IMR-90 (cell line): ENCODE data around the gene IFIT2. TPM values are rescaled to one million over a fixed set of nuclear protein-coding genes. Genes with fewer than 3 reads are reported as not detected.

Experiments
- ATAC-seq: fragments of 200-7000 bp; cut with Tn5 transposase; 2 replicates; pipeline ENCODE4 v1.9.1; 2020; ENCODE audit warnings: low read depth, mild to moderate bottlenecking, moderate library complexity
- BruUV-seq: library from RNA; stranded (reverse); fragments of 400-500 nt; replicated peaks from 2 replicates; lab custom pipeline; 2021; lab: Mats Ljungman, UMichigan
- CTCF ChIA-PET: fragments of 300-600 bp; formaldehyde crosslinking; extraction: SDS; loops from one replicate; lab custom pipeline; 2021; ENCODE audit warnings: antibody characterized with exemption; lab: Yijun Ruan, JAX
- POLR2A ChIA-PET: fragments of 300-600 bp; sonication (Branson Sonifier 250); formaldehyde crosslinking; loops from one replicate; lab custom pipeline; 2022; ENCODE audit warnings: antibody characterized with exemption; ENCODE audit not compliant: unreplicated experiment; lab: Charles Lee
- DNase-seq: peaks from one replicate; pipeline ENCODE4 v3.0.0; 2013
- H2AFZ ChIP-seq: replicated peaks from 2 replicates; pipeline ENCODE3; 2013; ENCODE audit warnings: low read length, mild to moderate bottlenecking; ENCODE audit not compliant: poor library complexity
- H2AK5ac ChIP-seq: 2 replicates; pipeline ENCODE4 v1.6.1; 2013; ENCODE audit warnings: low read depth, low read length, inconsistent platforms
- H2AK9ac ChIP-seq: replicated peaks from 2 replicates; pipeline ENCODE3; 2013; ENCODE audit warnings: mild to moderate bottlenecking, low read depth, low read length, moderate library complexity; ENCODE audit not compliant: poor library complexity
- H2BK120ac ChIP-seq: 2 replicates; pipeline ENCODE4 v1.6.1; 2013; ENCODE audit warnings: low read depth, low read length, inconsistent platforms
- H2BK15ac ChIP-seq: 3 replicates; pipeline ENCODE4 v1.6.1; 2013; ENCODE audit warnings: low read depth, low read length, inconsistent platforms
- H2BK20ac ChIP-seq: 2 replicates; pipeline ENCODE4 v1.6.1; 2013; ENCODE audit warnings: low read depth, mild to moderate bottlenecking, inconsistent platforms, low read length, moderate library complexity
- H2BK5ac ChIP-seq: 2 replicates; pipeline ENCODE4 v1.6.1; 2013; ENCODE audit warnings: mild to moderate bottlenecking, low read depth, low read length, inconsistent platforms; ENCODE audit not compliant: poor library complexity, severe bottlenecking
- H3K14ac ChIP-seq: replicated peaks from 2 replicates; pipeline ENCODE4 v1.6.1; 2013; ENCODE audit warnings: low read depth, low read length, inconsistent platforms
- H3K18ac ChIP-seq: 2 replicates; pipeline ENCODE4 v1.6.1; 2013; ENCODE audit warnings: low read depth, low read length, control low read depth
- H3K23ac ChIP-seq: 2 replicates; pipeline ENCODE4 v1.6.1; 2013; ENCODE audit warnings: low read depth, low read length, inconsistent platforms
- H3K27ac ChIP-seq: 2 replicates; pipeline ENCODE4 v1.5.1; 2013; ENCODE audit warnings: mild to moderate bottlenecking, control low read depth, low read length; ENCODE audit not compliant: insufficient read depth
- H3K27me3 ChIP-seq: 2 replicates; pipeline ENCODE4 v1.6.1; 2013; ENCODE audit warnings: low read length; ENCODE audit not compliant: control insufficient read depth, insufficient read depth
- H3K36me3 ChIP-seq: 2 replicates; pipeline ENCODE4 v1.6.1; 2013; ENCODE audit warnings: low read length, mixed read lengths; ENCODE audit not compliant: control insufficient read depth, insufficient read depth
- H3K4ac ChIP-seq: 2 replicates; pipeline ENCODE4 v1.6.1; 2013; ENCODE audit warnings: low read depth, low read length, inconsistent platforms
- H3K4me1 ChIP-seq: 2 replicates; pipeline ENCODE4 v1.6.1; 2013; ENCODE audit warnings: low read length, mixed read lengths; ENCODE audit not compliant: control insufficient read depth, insufficient read depth
- H3K4me2 ChIP-seq: 2 replicates; pipeline ENCODE4 v1.6.1; 2013; ENCODE audit warnings: low read depth, mild to moderate bottlenecking, control low read depth, low read length, moderate library complexity
- H3K4me3 ChIP-seq: 2 replicates; pipeline ENCODE4 v1.5.1; 2013; ENCODE audit warnings: low read depth, mild to moderate bottlenecking, control low read depth, low read length, moderate library complexity; ENCODE audit not compliant: insufficient read depth
- H3K56ac ChIP-seq: 2 replicates; pipeline ENCODE4 v1.6.1; 2013; ENCODE audit warnings: low read length, inconsistent platforms; ENCODE audit not compliant: insufficient read depth; ENCODE audit errors: extremely low read depth
- H3K79me1 ChIP-seq, 2 experiments: 2 replicates each; pipeline ENCODE4 v1.6.1; 2013; ENCODE audit warnings: low read length in 2 of 2, inconsistent platforms in 1 of 2, low read depth in 1 of 2
- H3K9ac ChIP-seq: 2 replicates; pipeline ENCODE4 v1.6.1; 2013; ENCODE audit warnings: low read depth, low read length, control low read depth
- H3K9me1 ChIP-seq: 2 replicates; pipeline ENCODE4 v1.6.1; 2013; ENCODE audit warnings: low read length, inconsistent platforms; ENCODE audit not compliant: insufficient read depth
- H3K9me3 ChIP-seq: 2 replicates; pipeline ENCODE4 v1.6.1; 2013; ENCODE audit warnings: low read length; ENCODE audit not compliant: control insufficient read depth, insufficient read depth
- H4K20me1 ChIP-seq: 2 replicates; pipeline ENCODE4 v1.6.1; 2013; ENCODE audit warnings: low read length, inconsistent platforms; ENCODE audit not compliant: insufficient read depth
- H4K5ac ChIP-seq: 2 replicates; pipeline ENCODE4 v1.6.1; 2013; ENCODE audit warnings: mild to moderate bottlenecking, low read depth, low read length, control low read depth
- H4K8ac ChIP-seq, 2 experiments: 2 replicates each; pipeline ENCODE4 v1.6.1; 2013; ENCODE audit warnings: low read depth in 2 of 2, low read length in 2 of 2, control low read depth in 1 of 2, inconsistent platforms in 1 of 2
- H4K91ac ChIP-seq: 2 replicates; pipeline ENCODE4 v1.6.1; 2013; ENCODE audit warnings: low read depth, low read length, inconsistent platforms; ENCODE audit not compliant: insufficient read depth
- BHLHE40 ChIP-seq: fragments of 150-350 bp; IDR thresholded peaks from 2 replicates; pipeline ENCODE4 v1.6.1; 2016; ENCODE audit warnings: mild to moderate bottlenecking, low read depth, low read length
- MAFK ChIP-seq: IDR thresholded peaks from 2 replicates; pipeline ENCODE4 v1.6.1; 2012; ENCODE audit warnings: low read depth, low read length, improper control_type of control experiment
- RAD21 ChIP-seq: IDR thresholded peaks from 2 replicates; pipeline ENCODE4 v1.6.1; 2012; ENCODE audit warnings: low read length, improper control_type of control experiment
- RFX5 ChIP-seq: IDR thresholded peaks from 2 replicates; pipeline ENCODE4 v1.8.0; 2012; ENCODE audit warnings: low read depth, mild to moderate bottlenecking, low read length, moderate library complexity
- SMC3 ChIP-seq: fragments of 150-350 bp; IDR thresholded peaks from 2 replicates; pipeline ENCODE4 v1.6.1; 2016; ENCODE audit warnings: low read depth, mild to moderate bottlenecking, antibody characterized with exemption, low read length, moderate library complexity
- USF2 ChIP-seq: fragments of 150-350 bp; IDR thresholded peaks from 2 replicates; pipeline ENCODE4 v1.6.1; 2017; ENCODE audit warnings: mild to moderate bottlenecking, antibody characterized with exemption, low read length, low read depth
- WGBS, 2 experiments: methylation state at CpG; one replicate each; pipeline versions ENCODE4 v1.1.5 to v1.1.7; 2013; ENCODE audit warnings: missing lambda C conversion rate in 2 of 2; ENCODE audit not compliant: insufficient read length in 1 of 2; ENCODE audit errors: extremely low coverage in 2 of 2; 5-methylcytosine and 5-hydroxymethylcytosine counted together
- dilution Hi-C: fragments of 300-500 bp; cut with HindIII; formaldehyde crosslinking; loops from one replicate; pipeline ENCODE4 v1.14.3; 2018; ENCODE audit warnings: low sequenced_read_pairs; ENCODE audit not compliant: unreplicated experiment
- in situ Hi-C: fragments of 300-500 bp; cut with MboI; formaldehyde crosslinking; loops from 3 replicates; pipeline ENCODE4 v1.14.3; 2019; ENCODE audit warnings: low sequenced_read_pairs, inconsistent platforms, mixed read lengths
- intact Hi-C: fragments of 100-400 bp; cut with micrococcal nuclease; formaldehyde crosslinking; loops from 2 replicates; pipeline ENCODE4 v1.10.0; 2022
- polyA plus RNA-seq, 3 experiments: library from polyadenylated mRNA; depleted of rRNA; stranded (reverse); fragments of >200 nt; gene quantifications; 2 replicates each; pipeline ENCODE4 v1.2.3, GENCODE V29; 2012; ENCODE audit warnings: low replicate concordance in 1 of 3
- total RNA-seq: library from RNA; depleted of rRNA; stranded (reverse); fragments of >200 nt; gene quantifications from 2 replicates; pipeline ENCODE4 v1.2.3, GENCODE V29; 2012

The IFIT2 gene
- total and polyA plus RNA-seq, 2 of the 4 experiments (the other 2 are of a cell fraction) = 1.1 to 2.2 TPM

GRCh38 chr10:89309156-89310055, 7.6 kb downstream of the IFIT2 start:
- DNase-seq = no peak
- dilution Hi-C loops = no loop called here
- Histone ChIP-seq H3K79me1 (no peaks in the 10 kb centered on the region), H3K9ac (no peak overlapping the region), H3K4me1 (peaks cover 3% of the 10 kb centered on the region; the same call in 1 of the 2 replicates), H2BK120ac (no peak overlapping the region), H3K23ac (no peak overlapping the region), H3K18ac (no peak overlapping the region), H3K14ac (no peak overlapping the region), H4K5ac (no peak overlapping the region), H2BK20ac (no peak overlapping the region), H3K27ac (no peak overlapping the region), H4K8ac (no peak overlapping the region), H4K91ac (no peak overlapping the region), H3K36me3 (no peaks in the 10 kb centered on the region; the same call in 1 of the 2 replicates), H3K4me2 (no peak overlapping the region), H2BK15ac (no peak overlapping the region), H3K56ac (no peak overlapping the region), H3K4ac (no peak overlapping the region), H3K9me1 (no peaks in the 10 kb centered on the region), H3K27me3 (no peaks in the 10 kb centered on the region), H3K9me3 (no peaks in the 10 kb centered on the region), H2BK5ac (no peak overlapping the region), H2AK5ac (no peak overlapping the region), H2AK9ac (no peak overlapping the region), H4K20me1 (no peaks in the 10 kb centered on the region), H3K4me3 (no peak overlapping the region), H2AFZ (no peak overlapping the region)
- intact Hi-C loops = no loop called here
- ATAC-seq = no peak
- no TSS peak for BruUV-seq
- in situ Hi-C loops = no loop called here
- TF ChIP-seq MAFK = no peak
- no peak for TF ChIP-seq USF2
- no peak for TF ChIP-seq RFX5
- TF ChIP-seq BHLHE40 = no peak
- no peak for TF ChIP-seq RAD21
- TF ChIP-seq SMC3 = no peak
- 89% methylated on average over 4 of the region's 7 CpGs; no CpG with 5 or more reads in 1 of the 2 experiments for WGBS, 2 experiments
- ChIA-PET POLR2A (no interaction called here), CTCF (no interaction called here)
